ENCODE data around the gene MYO18B. TPM values are rescaled to one million over a fixed set of nuclear protein-coding genes. Genes with fewer than 3 reads are reported as not detected.

Gene MYO18B
- total and polyA plus RNA-seq, 2 of the 8 experiments (the other 6 are each of a cell fraction or from before 2014, with no cell fraction given), result 0.62 to 0.78 TPM

- WGBS, 2 experiments (ENCODE audit: extremely low coverage in 1 of 2, insufficient coverage in 1 of 2, insufficient read length in 1 of 2, insufficient replicate concordance in 2 of 2, low coverage in 1 of 2, low lambda C conversion rate in 2 of 2, missing lambda C conversion rate in 1 of 2), result 73% methylated on average over 7 of the region's 7 CpGs; no CpG with 5 or more reads in 1 of the 2 experiments
- no peak overlapping the region for H2BK12ac ChIP-seq (ENCODE audit: low read depth, low read length)
- H3K79me2 ChIP-seq (ENCODE audit: control insufficient read depth in 1 of 2, insufficient read depth in 2 of 2, low read length in 2 of 2), result no peaks in the 10 kb centered on the region
- H3K27ac ChIP-seq (ENCODE audit: low read depth, low read length), result no peak overlapping the region
- CTCF ChIA-PET (ENCODE audit: partially characterized antibody), result interaction anchor here (0.8 kb wide), 1 partner anchor 69 kb away, joined by 3 read pairs; no protein-coding TSS in a partner anchor
- POLR2A ChIA-PET (ENCODE audit: partially characterized antibody), result interaction anchor here (0.7 kb wide), 1 partner anchor 588 kb away, joined by 4 read pairs; no protein-coding TSS in a partner anchor
- H4K5ac ChIP-seq (ENCODE audit: insufficient read length, low read depth, low read length), result no peak overlapping the region
- H2AFZ ChIP-seq (ENCODE audit: low read length), result 0 out of 2 replicates have a peak overlapping the region, but pooled peaks have one; percentile 29
- no peak overlapping the region for H3K4me3 ChIP-seq (ENCODE audit: extremely low read depth in 1 of 4, insufficient read depth in 2 of 4, low read depth in 3 of 4, low read length in 4 of 4)
- H3K9me3 ChIP-seq (ENCODE audit: insufficient read depth in 2 of 2, low read depth in 1 of 2, low read length in 1 of 2), result no peaks in the 10 kb centered on the region
- DNase-seq (ENCODE audit: low read depth in 1 of 2, low spot score in 2 of 2) (no peak), FAIRE-seq (no peak)
- no peak overlapping the region for H2BK15ac ChIP-seq (ENCODE audit: low read length)
- H3K36me3 ChIP-seq (ENCODE audit: control insufficient read depth in 2 of 4, insufficient read depth in 4 of 4, low read length in 3 of 4), result no peaks in the 10 kb centered on the region
- H3K56ac ChIP-seq (replicated peaks; ENCODE audit: insufficient read length, low read depth, low read length), result no peak overlapping the region
- H2BK120ac ChIP-seq (replicated peaks; ENCODE audit: low read depth, low read length), result no peak overlapping the region
- H3K14ac ChIP-seq (ENCODE audit: insufficient read length), result no peak overlapping the region
- H3K23ac ChIP-seq (ENCODE audit: insufficient read length), result no peak overlapping the region
- peaks cover 0 to 3% (median 1%) of the 10 kb centered on the region in 4 experiments; a peak in 2 of 7 replicates for H3K4me1 ChIP-seq (replicated peaks in 1 of 4; ENCODE audit: control insufficient read depth in 3 of 4, insufficient read depth in 4 of 4, low read length in 3 of 4)
- H4K8ac ChIP-seq (ENCODE audit: extremely low read depth, insufficient read depth, low read length), result no peak overlapping the region
- no peak overlapping the region for H3K9ac ChIP-seq (replicated peaks in 1 of 4; ENCODE audit: extremely low read depth in 1 of 4, low read depth in 3 of 4, low read length in 3 of 4)
- no peak overlapping the region for H3K18ac ChIP-seq (ENCODE audit: extremely low read depth, low read length)
- 0 out of 2 replicates have a peak overlapping the region, but pooled peaks have one; percentile 39 for H2BK5ac ChIP-seq (ENCODE audit: low read depth, low read length)
- H3K4ac ChIP-seq (replicated peaks; ENCODE audit: insufficient read length, low read depth, low read length), result no peak overlapping the region
- no peaks in the 10 kb centered on the region for H3K27me3 ChIP-seq (replicated peaks in 1 of 4; ENCODE audit: control insufficient read depth in 3 of 4, extremely low read depth in 1 of 4, insufficient read depth in 3 of 4, low read length in 3 of 4)
- no peaks in the 10 kb centered on the region for H3K23me2 ChIP-seq (ENCODE audit: low read depth, low read length)
- H4K91ac ChIP-seq (replicated peaks; ENCODE audit: insufficient read length, low read length), result no peak overlapping the region
- no peaks in the 10 kb centered on the region for H3K79me1 ChIP-seq (ENCODE audit: low read depth, low read length)
- H2AK5ac ChIP-seq (ENCODE audit: low read depth, low read length), result no peak overlapping the region
- no peaks in the 10 kb centered on the region for H4K20me1 ChIP-seq (replicated peaks in 1 of 2; ENCODE audit: control insufficient read depth in 1 of 2, insufficient read depth in 2 of 2, low read length in 2 of 2)
- no peak overlapping the region for H3K4me2 ChIP-seq (ENCODE audit: insufficient read depth in 1 of 2, low read depth in 2 of 2, low read length in 2 of 2)
- no peak overlapping the region for H2BK20ac ChIP-seq (ENCODE audit: low read length)
- TF ChIP-seq GABPA (IDR thresholded peaks at IDR 0.05; ENCODE audit: borderline replicate concordance, insufficient read depth, low read length) (no peak), CREB1 (IDR thresholded peaks at IDR 0.05) (no peak), RBBP5 (IDR thresholded peaks at IDR 0.05; ENCODE audit: borderline replicate concordance, low read depth, low read length) (no peak), SIN3A (conservative IDR thresholded peaks at IDR 0.05 in 1 of 2, IDR thresholded peaks at IDR 0.05 in 1 of 2; ENCODE audit: low read depth in 1 of 2, low read length in 2 of 2) (no peak), SP4 (IDR thresholded peaks at IDR 0.05; ENCODE audit: low read length) (no peak), RAD21 (IDR thresholded peaks at IDR 0.05 in 1 of 2, conservative IDR thresholded peaks at IDR 0.05 in 1 of 2; ENCODE audit: low read depth in 2 of 2, low read length in 2 of 2) (no peak), CTCF (IDR thresholded peaks at IDR 0.05; ENCODE audit: control extremely low read depth in 1 of 3, insufficient read depth in 1 of 3, low read depth in 1 of 3, low read length in 3 of 3) (no peak), YY1 (IDR thresholded peaks at IDR 0.05; ENCODE audit: low read depth, low read length) (no peak), CBX5 (IDR thresholded peaks at IDR 0.05; ENCODE audit: low read depth, low read length) (no peak), RFX5 (IDR thresholded peaks at IDR 0.05; ENCODE audit: borderline replicate concordance, low read depth, low read length) (no peak), POU5F1 (IDR thresholded peaks at IDR 0.05; ENCODE audit: low read depth, low read length) (no peak)
Measured at GRCh38 chr22:25841775-25842174, 99.8 kb downstream of the MYO18B start.
